ENCODE results near the gene RIOK3.

DNA sequence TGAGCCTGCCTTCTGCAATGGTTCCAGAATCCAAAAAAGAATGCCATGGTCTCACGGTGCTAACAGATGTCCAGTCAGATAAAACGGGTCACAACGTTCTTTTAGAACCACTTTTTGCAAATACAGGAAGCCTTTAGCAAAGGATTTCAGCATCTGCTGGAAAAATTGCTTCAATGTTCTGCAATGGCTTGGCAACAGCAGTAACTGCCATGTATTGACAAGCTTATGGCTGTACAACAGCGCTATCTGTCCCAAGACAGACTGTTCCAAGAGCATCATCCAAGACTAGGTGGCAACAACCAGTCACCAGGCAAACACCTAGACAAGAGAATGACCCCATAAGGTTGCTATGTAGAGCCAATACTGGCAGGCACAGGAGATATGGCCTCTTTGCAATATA, 37.6 kb upstream of the RIOK3 start:
- no peak for TF ChIP-seq CTCF (conservative IDR thresholded peaks at IDR 0.05; ENCODE audit: low read depth, low read length)
- TF ChIP-seq EZH2 (IDR thresholded peaks at IDR 0.05; ENCODE audit: borderline replicate concordance, low read depth, low read length, poor library complexity, severe bottlenecking), result no peak

Data from A673 (cell line).